HEK293 (cell line): ENCODE data around the gene DOK1.

Experiments
- CTCF ChIA-PET: fragments of 350-600 bp; formaldehyde crosslinking; extraction: SDS; loops from one replicate; lab custom pipeline; 2021; ENCODE audit warnings: antibody characterized with exemption; lab: Yijun Ruan, JAX
- POLR2A ChIA-PET: fragments of 300-600 bp; formaldehyde crosslinking; extraction: SDS; loops from one replicate; lab custom pipeline; 2020; ENCODE audit warnings: antibody characterized with exemption, inconsistent platforms; lab: Yijun Ruan, JAX
- H3K27ac ChIP-seq: fragments of 200-500 bp; sonication (Bioruptor generic); 2 replicates; pipeline ENCODE4 v1.5.1; 2014; ENCODE audit warnings: low read depth, low read length, control low read depth, inconsistent platforms; ENCODE audit errors: extremely low read depth
- H3K36me3 ChIP-seq, 2 experiments: fragments of 200-500 bp in 1 of 2; sonication (Bioruptor generic) in 1 of 2; 1 replicate in 1 of 2; 2 replicates in 1 of 2; pipeline ENCODE4 v1.5.1; 2014 to 2017; ENCODE audit warnings: inconsistent platforms in 2 of 2, low read length in 2 of 2; ENCODE audit not compliant: control insufficient read depth in 2 of 2, insufficient read depth in 1 of 2
- H3K4me1 ChIP-seq: fragments of 200-500 bp; sonication (Bioruptor generic); 2 replicates; pipeline ENCODE4 v1.5.1; 2014; ENCODE audit warnings: mild to moderate bottlenecking, low read length, inconsistent platforms; ENCODE audit not compliant: control insufficient read depth, insufficient read depth
- H3K4me3 ChIP-seq: 2 replicates; pipeline ENCODE4 v1.5.1; 2011; ENCODE audit warnings: low read depth, mild to moderate bottlenecking, control low read depth, low read length, moderate library complexity
- H3K9me3 ChIP-seq: fragments of 200-500 bp; sonication (Bioruptor generic); 2 replicates; pipeline ENCODE4 v1.5.1; 2014; ENCODE audit warnings: low read depth, low read length, inconsistent platforms; ENCODE audit not compliant: control insufficient read depth, insufficient read depth
- GLI4 ChIP-seq: fragments of 450-650 bp; formaldehyde crosslinking; IDR thresholded peaks from 2 replicates; pipeline ENCODE4 v1.5.1; 2016; ENCODE audit warnings: missing biosample characterization, missing genetic modification characterization
- HIC1 ChIP-seq: fragments of 450-650 bp; formaldehyde crosslinking; IDR thresholded peaks from 2 replicates; pipeline ENCODE4 v1.5.1; 2016; ENCODE audit warnings: missing biosample characterization, missing genetic modification characterization
- KLF8 ChIP-seq: fragments of 450-650 bp; formaldehyde crosslinking; IDR thresholded peaks from 2 replicates; pipeline ENCODE4 v1.5.1; 2016; ENCODE audit warnings: missing biosample characterization, missing genetic modification characterization
- PATZ1 ChIP-seq: fragments of 450-650 bp; formaldehyde crosslinking; IDR thresholded peaks from 2 replicates; pipeline ENCODE4 v1.5.1; 2016; ENCODE audit warnings: missing biosample characterization, missing genetic modification characterization
- REPIN1 ChIP-seq: fragments of 450-650 bp; formaldehyde crosslinking; IDR thresholded peaks from 2 replicates; pipeline ENCODE4 v1.5.1; 2017; ENCODE audit warnings: missing biosample characterization, missing genetic modification characterization, low read depth
- ZBTB7A ChIP-seq: fragments of 450-650 bp; formaldehyde crosslinking; IDR thresholded peaks from 2 replicates; pipeline ENCODE4 v1.5.1; 2016; ENCODE audit warnings: low read depth, missing biosample characterization, missing genetic modification characterization
- ZFHX2 ChIP-seq: fragments of 450-650 bp; formaldehyde crosslinking; conservative IDR thresholded peaks from 2 replicates; pipeline ENCODE4 v1.5.1; 2016; ENCODE audit warnings: missing biosample characterization, missing genetic modification characterization
- ZNF10 ChIP-seq: fragments of 450-650 bp; formaldehyde crosslinking; IDR thresholded peaks from 2 replicates; pipeline ENCODE4 v1.5.1; 2017; ENCODE audit warnings: missing biosample characterization, missing genetic modification characterization
- ZNF132 ChIP-seq: fragments of 450-650 bp; formaldehyde crosslinking; IDR thresholded peaks from 2 replicates; pipeline ENCODE4 v1.5.1; 2017; ENCODE audit warnings: missing biosample characterization, missing genetic modification characterization, borderline replicate concordance
- ZNF148 ChIP-seq: fragments of 450-650 bp; formaldehyde crosslinking; IDR thresholded peaks from 2 replicates; pipeline ENCODE4 v1.5.0; 2017; ENCODE audit warnings: missing biosample characterization, missing genetic modification characterization, borderline replicate concordance
- ZNF174 ChIP-seq: fragments of 450-650 bp; formaldehyde crosslinking; IDR thresholded peaks from 2 replicates; pipeline ENCODE4 v1.5.0; 2017; ENCODE audit warnings: missing biosample characterization, mild to moderate bottlenecking, missing genetic modification characterization
- ZNF184 ChIP-seq: fragments of 450-650 bp; IDR thresholded peaks from 2 replicates; pipeline ENCODE4 v1.5.1; 2018; ENCODE audit warnings: missing biosample characterization, mild to moderate bottlenecking, missing genetic modification characterization
- ZNF202 ChIP-seq: fragments of 450-650 bp; formaldehyde crosslinking; IDR thresholded peaks from 2 replicates; pipeline ENCODE4 v1.5.1; 2016; ENCODE audit warnings: missing biosample characterization, missing genetic modification characterization, borderline replicate concordance
- ZNF302 ChIP-seq: fragments of 450-650 bp; formaldehyde crosslinking; IDR thresholded peaks from 2 replicates; pipeline ENCODE4 v1.5.1; 2016; ENCODE audit warnings: missing biosample characterization, missing genetic modification characterization, low read depth
- ZNF354C ChIP-seq: fragments of 450-650 bp; formaldehyde crosslinking; IDR thresholded peaks from 2 replicates; pipeline ENCODE4 v1.5.1; 2016; ENCODE audit warnings: missing biosample characterization, missing genetic modification characterization, low read depth, borderline replicate concordance
- ZNF404 ChIP-seq: fragments of 450-650 bp; formaldehyde crosslinking; IDR thresholded peaks from 2 replicates; pipeline ENCODE4 v1.5.1; 2017; ENCODE audit warnings: missing biosample characterization, missing genetic modification characterization
- ZNF513 ChIP-seq: fragments of 450-650 bp; IDR thresholded peaks from 2 replicates; pipeline ENCODE4 v1.5.1; 2018; ENCODE audit warnings: missing biosample characterization, missing genetic modification characterization
- ZNF555 ChIP-seq: fragments of 450-650 bp; formaldehyde crosslinking; conservative IDR thresholded peaks from 2 replicates; pipeline ENCODE4 v1.5.1; 2017; ENCODE audit warnings: missing biosample characterization, mild to moderate bottlenecking, missing genetic modification characterization, inconsistent platforms
- ZNF639 ChIP-seq: fragments of 450-650 bp; formaldehyde crosslinking; IDR thresholded peaks from 2 replicates; pipeline ENCODE4 v1.5.1; 2016; ENCODE audit warnings: missing biosample characterization, missing genetic modification characterization
- ZNF837 ChIP-seq: fragments of 450-650 bp; formaldehyde crosslinking; IDR thresholded peaks from 2 replicates; pipeline ENCODE4 v1.5.1; 2016; ENCODE audit warnings: missing biosample characterization, missing genetic modification characterization

Gene DOK1

GRCh38 chr2:74510272-74510671 lies 44.2 kb upstream of the DOK1 start:
- H3K27ac ChIP-seq, result no peak overlapping the region
- peaks cover 4 to 8% of the 10 kb centered on the region in 2 experiments; a peak in 1 of 3 replicates for H3K36me3 ChIP-seq
- H3K9me3 ChIP-seq, result no peaks in the 10 kb centered on the region
- ChIA-PET CTCF (interaction anchor here (0.8 to 1.2 kb wide), 5 partner anchors 19 to 175 kb away, joined by 3 to 4 read pairs (median 3); partner anchors contain the start of genes AUP1 and HTRA2), POLR2A (interaction anchor here (0.8 to 2.3 kb wide), 4 partner anchors 9 to 52 kb away, joined by 3 to 13 read pairs (median 5); partner anchors contain the start of genes AUP1, CCDC142, HTRA2 and TTC31)
- TF ChIP-seq ZNF202 (tag by site-specific recombination), result no peak
- TF ChIP-seq ZNF132 (tag by site-specific recombination), result no peak
- TF ChIP-seq ZFHX2, result no peak
- TF ChIP-seq REPIN1, result no peak
- no peak for TF ChIP-seq ZNF837
- no peak for TF ChIP-seq GLI4 (tag by site-specific recombination)
- TF ChIP-seq ZNF10 (tag by site-specific recombination), result no peak
- TF ChIP-seq ZNF302 (tag by site-specific recombination), result no peak
- no peak for TF ChIP-seq ZNF148
- no peak for TF ChIP-seq ZNF354C (tag by site-specific recombination)
- TF ChIP-seq ZNF513 (tag by site-specific recombination), result no peak
- no peak for TF ChIP-seq KLF8
- TF ChIP-seq ZNF184 (tag by site-specific recombination), result no peak
- TF ChIP-seq ZNF555 (tag by site-specific recombination), result no peak
- no peak for TF ChIP-seq PATZ1
- no peak for TF ChIP-seq ZNF174 (tag by site-specific recombination)
- no peak for TF ChIP-seq ZNF404 (tag by site-specific recombination)
- TF ChIP-seq ZBTB7A (tag by site-specific recombination), result no peak
- no peak for TF ChIP-seq ZNF639 (tag by site-specific recombination)
- TF ChIP-seq HIC1 (tag by site-specific recombination), result no peak
- peaks cover 4% of the 10 kb centered on the region; the same call in 1 of the 2 replicates for H3K4me1 ChIP-seq
- H3K4me3 ChIP-seq, result no peak overlapping the region
